GM19239 (cell line): Measurements from ENCODE around the gene DNAAF9.
"Not testable (repeated sequence)": the region's sequence is repeated elsewhere in the genome, so short reads cannot be mapped to it uniquely, and the experiment has no call there.

Experiments
- DNase-seq: peaks from one replicate; pipeline ENCODE4 v3.0.0; 2011; ENCODE audit warnings: low spot score; ENCODE audit not compliant: insufficient read length
- FAIRE-seq: peaks from 2 replicates; lab custom pipeline; 2011; peaks lifted over from hg19 to GRCh38; lab: Jason Lieb, UNC

Gene DNAAF9

GRCh38 chr20:3407040-3407770 lies at the start of gene DNAAF9:
Gene DNAAF9, minus strand, starts transcription at chr20:3407669. Its CDS starts 112 bp downstream, at chr20:3407557.
- DNase-seq = peak; percentile 46
- FAIRE-seq = no peak

GRCh38 chr20:3456648-3457047 lies 49.2 kb upstream of the DNAAF9 start:
- FAIRE-seq = no peak
- no peak for DNase-seq

GRCh38 chr20:3454831-3455230 lies 47.4 kb upstream of the DNAAF9 start:
- FAIRE-seq = no peak
- no peak for DNase-seq

GRCh38 chr20:3452690-3453089 lies 45.2 kb upstream of the DNAAF9 start:
- no peak for DNase-seq
- no peak for FAIRE-seq

- FAIRE-seq = no peak
These were observed 44.7 kb upstream of the DNAAF9 start for GRCh38 chr20:3452136-3452535.

GRCh38 chr20:3449319-3449718 lies 41.9 kb upstream of the DNAAF9 start:
- DNase-seq (no peak), FAIRE-seq (no peak)

More at GRCh38 chr20:3452136-3452535, 44.7 kb upstream of the DNAAF9 start:
- DNase-seq = no peak

GRCh38 chr20:3447321-3447720 lies 39.9 kb upstream of the DNAAF9 start:
- DNase-seq = no peak
- no peak for FAIRE-seq

GRCh38 chr20:3446779-3447178 lies 39.3 kb upstream of the DNAAF9 start:
- FAIRE-seq = no peak
- no peak for DNase-seq

- DNase-seq (no peak), FAIRE-seq (no peak)
These were observed 29.6 kb upstream of the DNAAF9 start for GRCh38 chr20:3436864-3437574.

- DNase-seq = no peak
- no peak for FAIRE-seq
These were observed 26.8 kb upstream of the DNAAF9 start for GRCh38 chr20:3434232-3434631.

- no peak for FAIRE-seq
- DNase-seq = no peak
These were observed 26.3 kb upstream of the DNAAF9 start for GRCh38 chr20:3433744-3434143.

GRCh38 chr20:3432844-3433243 lies 25.4 kb upstream of the DNAAF9 start:
- DNase-seq (no peak), FAIRE-seq (no peak)

- DNase-seq = no peak
These were observed 23.6 kb upstream of the DNAAF9 start for GRCh38 chr20:3431109-3431508.

GRCh38 chr20:3430376-3431069 lies 23.1 kb upstream of the DNAAF9 start:
- DNase-seq (peak; percentile 60), FAIRE-seq (peak; percentile 70)

More at GRCh38 chr20:3431109-3431508, 23.6 kb upstream of the DNAAF9 start:
- no peak for FAIRE-seq

- FAIRE-seq, DNase-seq: not testable (repeated sequence)
These were observed 19.3 kb upstream of the DNAAF9 start for GRCh38 chr20:3426766-3427165.

- DNase-seq = no peak
- FAIRE-seq = no peak
These were observed 15.7 kb upstream of the DNAAF9 start for GRCh38 chr20:3423126-3423525.

- DNase-seq = no peak
- FAIRE-seq = no peak
These were observed 14.5 kb upstream of the DNAAF9 start for GRCh38 chr20:3421985-3422384.

GRCh38 chr20:3420211-3420707 lies 12.8 kb upstream of the DNAAF9 start:
- peak; percentile 85 for FAIRE-seq
- DNase-seq = peak; percentile 58

GRCh38 chr20:3418161-3418560 lies 10.7 kb upstream of the DNAAF9 start:
- DNase-seq, FAIRE-seq: not testable (repeated sequence)

- DNase-seq (no peak), FAIRE-seq (no peak)
These were observed 6.7 kb upstream of the DNAAF9 start for GRCh38 chr20:3414122-3414521.

- FAIRE-seq (no peak), DNase-seq (no peak)
These were observed 6.0 kb upstream of the DNAAF9 start for GRCh38 chr20:3413393-3413889.
